Spleen (tissue), 11 donors: Measurements from ENCODE around the gene DISC1. TPM values are rescaled to one million over a fixed set of nuclear protein-coding genes. Genes with fewer than 3 reads are reported as not detected.

Source experiments
- DNase-seq: peaks from one replicate; pipeline ENCODE4 v3.0.0-alpha.2; 2020
- H3K27ac ChIP-seq, 8 donors: fragments of 200-600 bp; sonication (generic) in 7 of 8; 1 replicate in 4 of 8; 2 replicates in 4 of 8; pipeline versions ENCODE4 v1.5.0 to v1.8.0; 2016 to 2021; ENCODE audit warnings: inconsistent platforms in 4 of 8, mild to moderate bottlenecking in 4 of 8, moderate library complexity in 1 of 8
- H3K27me3 ChIP-seq, 7 donors: fragments of 200-600 bp; sonication (generic) in 6 of 7; replicated peaks in 1 of 7; 1 replicate in 4 of 7; 2 replicates in 3 of 7; pipeline versions ENCODE4 v1.5.0 to v1.8.0; 2016 to 2021; ENCODE audit warnings: inconsistent platforms in 3 of 7, mild to moderate bottlenecking in 1 of 7
- H3K36me3 ChIP-seq, 6 donors: fragments of 200-600 bp; sonication (generic) in 5 of 6; 1 replicate in 4 of 6; 2 replicates in 2 of 6; pipeline versions ENCODE4 v1.5.0 to v1.8.0; 2016 to 2021; ENCODE audit warnings: inconsistent platforms in 2 of 6
- H3K4me1 ChIP-seq, 6 donors: fragments of 200-600 bp; sonication (generic) in 5 of 6; 1 replicate in 3 of 6; 2 replicates in 3 of 6; pipeline versions ENCODE4 v1.5.0 to v1.8.0; 2016 to 2021; ENCODE audit warnings: inconsistent platforms in 3 of 6
- H3K4me3 ChIP-seq, 8 donors: fragments of 200-600 bp; sonication (generic) in 7 of 8; 1 replicate in 4 of 8; 2 replicates in 4 of 8; pipeline versions ENCODE4 v1.5.0 to v1.8.0; 2016 to 2021; ENCODE audit warnings: inconsistent platforms in 4 of 8, mild to moderate bottlenecking in 4 of 8, moderate library complexity in 2 of 8
- H3K9me3 ChIP-seq, 8 donors: fragments of 200-600 bp; sonication (generic) in 7 of 8; 1 replicate in 4 of 8; 2 replicates in 4 of 8; pipeline versions ENCODE4 v1.5.0 to v1.8.0; 2016 to 2021; ENCODE audit warnings: inconsistent platforms in 4 of 8
- CTCF ChIP-seq, 11 experiments: fragments of 200-600 bp in 7 of 11; fragments of 450-650 bp in 4 of 11; sonication (generic) in 4 of 11; IDR thresholded peaks in 8 of 11; conservative IDR thresholded peaks in 3 of 11; 1 replicate in 7 of 11; 2 replicates in 4 of 11; pipeline versions ENCODE4 v1.4.0 to v1.8.0; 2016 to 2021; ENCODE audit warnings: antibody characterized with exemption in 11 of 11, inconsistent platforms in 4 of 11, mild to moderate bottlenecking in 1 of 11
- POLR2A ChIP-seq, 3 donors: fragments of 450-650 bp; IDR thresholded peaks; one replicate each; pipeline ENCODE4 v1.5.1; 2017; ENCODE audit warnings: antibody characterized with exemption in 3 of 3, mild to moderate bottlenecking in 1 of 3
- POLR2AphosphoS5 ChIP-seq, 3 donors: sonication (generic); formaldehyde crosslinking; IDR thresholded peaks; one replicate each; pipeline ENCODE4 v1.5.1; 2017; ENCODE audit warnings: antibody characterized with exemption in 3 of 3
- WGBS, 5 donors: extraction: QIAGEN DNeasy Blood & Tissue Kit in 3 of 5; methylation state at CpG; one replicate each; pipeline versions ENCODE4 v1.1.5 to v1.1.7; 2013 to 2018; 5-methylcytosine and 5-hydroxymethylcytosine counted together
- intact Hi-C: fragments of 100-400 bp; cut with DNase I; formaldehyde crosslinking; loops from one replicate; pipeline ENCODE4 v1.15.0; 2023; ENCODE audit warnings: low total_unique reads
- polyA plus RNA-seq, 3 donors: library from polyadenylated mRNA; stranded (reverse); fragments of 200-250 nt; gene quantifications; one replicate each; pipeline ENCODE4 v1.2.1, GENCODE V29; 2013
- total RNA-seq, 7 donors: library from RNA; depleted of rRNA in 3 of 7; stranded (reverse); fragments of >200 nt in 3 of 7; fragmentation: NEBNext Ultra II Directional in 4 of 7; extraction: Animal tissue kit (Norgen Biotek cat#: 25700) in 4 of 7; gene quantifications; one replicate each; pipeline versions ENCODE4 v1.1.0 to v1.2.1, GENCODE V29; 2016 to 2021
- donor health status: healthy with polysubstance abuse.
- donor health status: DM: no; HTN: no; CAD: no; lungs with moderate emphysema.
- donor health status: DM: no; HTN: no; CAD: no.
- donor health status: Bipolar disorder and iron deficiency.
- donor health status: healthy.
- donor health status: DM: no; HTN: no; CAD: no.
- donor health status: DM: yes; HTN: yes; CAD: no.

The DISC1 gene
- total and polyA plus RNA-seq, 10 donors = 0.89 to 36.4 (median 24.2) TPM

- no peak for TF ChIP-seq POLR2AphosphoS5 (IDR thresholded peaks at IDR 0.05)
- TF ChIP-seq POLR2A (IDR thresholded peaks at IDR 0.05) = no peak
- TF ChIP-seq CTCF (IDR thresholded peaks at IDR 0.05 in 8 of 11, conservative IDR thresholded peaks at IDR 0.05 in 3 of 11) = no peak
- 76 to 94% (median 92%) methylated on average over 5 of the region's 5 CpGs for WGBS, 5 donors
- Histone ChIP-seq H3K4me1 (no peaks in the 10 kb centered on the region), H3K27ac (no peak overlapping the region), H3K4me3 (no peak overlapping the region), H3K27me3 (no peaks in the 10 kb centered on the region), H3K36me3 (no peaks in the 10 kb centered on the region), H3K9me3 (no peaks in the 10 kb centered on the region)
- DNase-seq = no peak
- intact Hi-C loops = no loop called here
These were observed 224.2 kb downstream of the DISC1 start for GRCh38 chr1:231850786-231851185.

DNA sequence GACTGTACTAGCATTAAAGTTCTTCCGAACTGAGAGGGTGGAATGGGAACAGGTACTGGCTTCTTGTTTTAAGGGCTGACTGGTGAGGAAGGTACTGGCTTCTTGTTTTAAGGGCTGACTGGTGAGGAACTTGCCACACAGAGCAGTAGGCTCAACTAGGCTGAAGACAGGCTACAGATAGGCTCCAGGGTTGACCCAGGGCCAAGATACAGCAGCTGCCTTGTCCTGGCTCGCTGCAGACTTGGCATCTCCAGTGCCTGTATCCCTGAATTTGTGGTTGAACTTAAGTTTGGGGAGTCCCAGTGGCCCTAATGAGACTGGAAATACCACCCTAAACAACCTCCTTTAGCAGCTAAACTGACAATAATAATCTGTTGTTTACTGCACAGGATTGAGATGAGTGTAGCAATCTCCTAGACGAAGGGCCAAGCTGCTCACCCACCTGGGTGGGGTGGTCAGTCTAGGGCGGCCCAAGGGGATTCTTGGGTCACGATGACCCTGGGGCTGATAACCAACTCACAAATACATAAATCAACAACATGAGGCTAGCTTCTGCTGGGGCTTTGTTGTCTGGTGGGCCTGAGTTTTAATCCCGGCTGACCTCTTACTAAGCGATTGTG lies 227.1 kb downstream of the DISC1 start:
- intact Hi-C loops = no loop called here
- H3K36me3 ChIP-seq = peaks cover 0 to 6% (median 0%) of the 10 kb centered on the region in 6 donors
- H3K4me3 ChIP-seq = no peak overlapping the region
- 93 to 98% (median 95%) methylated on average over 7 of the region's 7 CpGs for WGBS, 5 donors
- no peaks in the 10 kb centered on the region for H3K9me3 ChIP-seq
- TF ChIP-seq CTCF (IDR thresholded peaks at IDR 0.05 in 8 of 11, conservative IDR thresholded peaks at IDR 0.05 in 3 of 11) = no peak
- TF ChIP-seq POLR2A (IDR thresholded peaks at IDR 0.05) = no peak
- TF ChIP-seq POLR2AphosphoS5 (IDR thresholded peaks at IDR 0.05) = no peak
- no peak overlapping the region for H3K27ac ChIP-seq
- no peak for DNase-seq
- H3K4me1 ChIP-seq = no peaks in the 10 kb centered on the region
- no peaks in the 10 kb centered on the region for H3K27me3 ChIP-seq

GRCh38 chr1:231855361-231855760 lies 228.8 kb downstream of the DISC1 start:
- H3K36me3 ChIP-seq = peaks cover 0 to 6% (median 0%) of the 10 kb centered on the region in 6 donors
- H3K4me3 ChIP-seq = no peak overlapping the region
- H3K4me1 ChIP-seq = no peaks in the 10 kb centered on the region
- WGBS, 5 donors = 50 to 81% (median 77%) methylated on average over 1 of the region's 1 CpG
- no peaks in the 10 kb centered on the region for H3K27me3 ChIP-seq
- intact Hi-C loops = no loop called here
- TF ChIP-seq POLR2AphosphoS5 (IDR thresholded peaks at IDR 0.05) (no peak), POLR2A (IDR thresholded peaks at IDR 0.05) (no peak), CTCF (IDR thresholded peaks at IDR 0.05 in 8 of 11, conservative IDR thresholded peaks at IDR 0.05 in 3 of 11) (no peak)
- no peaks in the 10 kb centered on the region for H3K9me3 ChIP-seq
- no peak for DNase-seq
- H3K27ac ChIP-seq = no peak overlapping the region

- H3K4me1 ChIP-seq = no peaks in the 10 kb centered on the region
- peaks cover 0 to 6% (median 0%) of the 10 kb centered on the region in 6 donors for H3K36me3 ChIP-seq
- DNase-seq = no peak
- TF ChIP-seq POLR2AphosphoS5 (IDR thresholded peaks at IDR 0.05) (no peak), CTCF (IDR thresholded peaks at IDR 0.05 in 8 of 11, conservative IDR thresholded peaks at IDR 0.05 in 3 of 11) (no peak), POLR2A (IDR thresholded peaks at IDR 0.05) (no peak)
- no peak overlapping the region for H3K27ac ChIP-seq
- 85 to 96% (median 93%) methylated on average over 5 of the region's 5 CpGs for WGBS, 5 donors
- no peaks in the 10 kb centered on the region for H3K9me3 ChIP-seq
- H3K27me3 ChIP-seq = no peaks in the 10 kb centered on the region
- intact Hi-C loops = no loop called here
- no peak overlapping the region for H3K4me3 ChIP-seq
These were observed 229.3 kb downstream of the DISC1 start for GRCh38 chr1:231855926-231856325.
